Natural killer cell (primary cell): ENCODE results near the gene CREBZF. TPM values are rescaled to one million over a fixed set of nuclear protein-coding genes. Genes with fewer than 3 reads are reported as not detected.

Experiments used
- ATAC-seq, 3 donors: fragments of 150-1000 bp in 2 of 3; fragments of 200-7000 bp in 1 of 3; cut with Tn5 transposase; 1 replicate in 1 of 3; 2 replicates in 2 of 3; pipeline ENCODE4 v1.10.0; 2021; ENCODE audit warnings: mild to moderate bottlenecking in 2 of 3, moderate library complexity in 2 of 3
- DNase-seq, 2 donors: peaks; one replicate each; pipeline versions ENCODE4 v3.0.0 to v3.0.0-alpha.2; 2013 to 2021; ENCODE audit warnings: mixed read lengths in 1 of 2
- H3K27ac ChIP-seq: one replicate; pipeline ENCODE4 v1.5.1; 2013; ENCODE audit warnings: mild to moderate bottlenecking, low read length
- H3K27me3 ChIP-seq: one replicate; pipeline ENCODE4 v1.6.1; 2013; ENCODE audit warnings: low read length; ENCODE audit not compliant: control insufficient read depth, insufficient read depth
- H3K36me3 ChIP-seq: one replicate; pipeline ENCODE4 v1.6.1; 2013; ENCODE audit warnings: low read length; ENCODE audit not compliant: control insufficient read depth, insufficient read depth
- H3K4me1 ChIP-seq: one replicate; pipeline ENCODE4 v1.6.1; 2013; ENCODE audit warnings: low read length; ENCODE audit not compliant: control insufficient read depth, insufficient read depth
- H3K4me3 ChIP-seq: one replicate; pipeline ENCODE4 v1.5.1; 2013; ENCODE audit warnings: low read length
- H3K9me3 ChIP-seq: one replicate; pipeline ENCODE4 v1.6.1; 2013; ENCODE audit warnings: low read length; ENCODE audit not compliant: control insufficient read depth, insufficient read depth
- H3K27ac Mint-ChIP-seq, 2 donors: one replicate each; pipeline ENCODE4 v1.8.0; 2022; ENCODE audit warnings: mild to moderate bottlenecking in 2 of 2, mixed read lengths in 2 of 2, moderate library complexity in 1 of 2
- H3K27me3 Mint-ChIP-seq, 2 donors: one replicate each; pipeline ENCODE4 v1.8.0; 2022; ENCODE audit warnings: low read depth in 2 of 2, mixed read lengths in 2 of 2
- H3K36me3 Mint-ChIP-seq: one replicate; pipeline ENCODE4 v1.8.0; 2022; ENCODE audit warnings: mixed read lengths
- H3K4me1 Mint-ChIP-seq, 2 donors: one replicate each; pipeline ENCODE4 v1.8.0; 2022; ENCODE audit warnings: mixed read lengths in 2 of 2
- H3K4me3 Mint-ChIP-seq: one replicate; pipeline ENCODE4 v1.8.0; 2022; ENCODE audit warnings: mild to moderate bottlenecking, moderate library complexity, mixed read lengths
- H3K9me3 Mint-ChIP-seq, 2 donors: one replicate each; pipeline ENCODE4 v1.8.0; 2022; ENCODE audit warnings: mixed read lengths in 2 of 2
- CTCF ChIP-seq: fragments of 200-600 bp; IDR thresholded peaks from one replicate; pipeline ENCODE4 v1.8.0; 2022; ENCODE audit warnings: antibody characterized with exemption
- WGBS: methylation state at CpG from one replicate; pipeline ENCODE4 v1.1.7; 2013; ENCODE audit warnings: missing lambda C conversion rate; ENCODE audit not compliant: insufficient coverage; 5-methylcytosine and 5-hydroxymethylcytosine counted together
- intact Hi-C: fragments of 100-400 bp; cut with micrococcal nuclease; formaldehyde crosslinking; loops from one replicate; pipeline ENCODE4 v1.14.2; 2022
- total RNA-seq, 4 donors: library from RNA; stranded (reverse); fragments of 120-200 nt in 1 of 4; gene quantifications; one replicate each; pipeline versions ENCODE4 v1.2.3 to v1.2.4, GENCODE V29; 2013 to 2022

CREBZF gene
- total RNA-seq, 3 donors from 2014 or later (not counting 1 experiment from before 2014, with no cell fraction given): 60.1 to 92.7 (median 82.0) TPM

GRCh38 chr11:85685125-85685819, 20.3 kb upstream of the CREBZF start:
- intact Hi-C loops: no loop called here
- Mint-ChIP-seq H3K4me3 (no peak overlapping the region), H3K27me3 (no peaks in the 10 kb centered on the region)

GRCh38 chr11:85682330-85683305, 17.7 kb upstream of the CREBZF start:
- TF ChIP-seq CTCF: no peak
- Mint-ChIP-seq H3K27me3 (no peaks in the 10 kb centered on the region), H3K9me3 (no peaks in the 10 kb centered on the region), H3K27ac (peak overlapping the region; percentile 65 to 78), H3K36me3 (no peaks in the 10 kb centered on the region), H3K4me3 (peak overlapping the region; percentile 85), H3K4me1 (peaks cover 26 to 31% of the 10 kb centered on the region in 2 donors)
- H3K36me3 ChIP-seq: no peaks in the 10 kb centered on the region
- H3K27ac ChIP-seq: peak overlapping the region; percentile 54
- peak overlapping the region; percentile 74 for H3K4me3 ChIP-seq
- intact Hi-C loops: no loop called here
- ATAC-seq (peak; percentile 71 to 87 (median 78)), DNase-seq (peak; percentile 49 to 75)
- no peaks in the 10 kb centered on the region for H3K27me3 ChIP-seq
- no peaks in the 10 kb centered on the region for H3K9me3 ChIP-seq
- peaks cover 5% of the 10 kb centered on the region for H3K4me1 ChIP-seq
- WGBS: 19% methylated on average over 42 of the region's 43 CpGs

More at GRCh38 chr11:85685125-85685819, 20.3 kb upstream of the CREBZF start:
- no peak for ATAC-seq
- Histone ChIP-seq H3K4me1 (peaks cover 5% of the 10 kb centered on the region), H3K4me3 (no peak overlapping the region), H3K36me3 (peaks cover 5% of the 10 kb centered on the region), H3K9me3 (no peaks in the 10 kb centered on the region), H3K27ac (no peak overlapping the region), H3K27me3 (no peaks in the 10 kb centered on the region)
- 96% methylated on average over 15 of the region's 15 CpGs for WGBS
- Mint-ChIP-seq H3K4me1 (peaks cover 26 to 31% of the 10 kb centered on the region in 2 donors), H3K9me3 (no peaks in the 10 kb centered on the region), H3K36me3 (peaks cover 6% of the 10 kb centered on the region), H3K27ac (peak overlapping the region in 1 of 2 donors; percentile 59)
- DNase-seq: no peak
- no peak for TF ChIP-seq CTCF

- WGBS: 100% methylated on average over 1 of the region's 1 CpG
- H3K27me3 ChIP-seq: no peaks in the 10 kb centered on the region
- no peaks in the 10 kb centered on the region for H3K27me3 Mint-ChIP-seq
- no peak overlapping the region for H3K4me3 ChIP-seq
- H3K9me3 Mint-ChIP-seq: no peaks in the 10 kb centered on the region
- intact Hi-C loops: no loop called here
- peaks cover 5% of the 10 kb centered on the region for H3K4me1 ChIP-seq
- H3K27ac Mint-ChIP-seq: peak overlapping the region in 1 of 2 donors; percentile 29
- no peak overlapping the region for H3K4me3 Mint-ChIP-seq
- ATAC-seq (peak; percentile 55 to 79 (median 67)), DNase-seq (peak in 1 of 2 donors; percentile 21)
- TF ChIP-seq CTCF: no peak
- H3K4me1 Mint-ChIP-seq: peaks cover 26 to 31% of the 10 kb centered on the region in 2 donors
- H3K27ac ChIP-seq: no peak overlapping the region
- H3K9me3 ChIP-seq: no peaks in the 10 kb centered on the region
- no peaks in the 10 kb centered on the region for H3K36me3 Mint-ChIP-seq
- no peaks in the 10 kb centered on the region for H3K36me3 ChIP-seq
These were observed 16.0 kb upstream of the CREBZF start for GRCh38 chr11:85680897-85681296.
